Measurements from ENCODE around the gene RDH5.
A peak's percentile ranks its signal among the peaks of the same experiment; 100 is the strongest.

The RDH5 gene

DNA sequence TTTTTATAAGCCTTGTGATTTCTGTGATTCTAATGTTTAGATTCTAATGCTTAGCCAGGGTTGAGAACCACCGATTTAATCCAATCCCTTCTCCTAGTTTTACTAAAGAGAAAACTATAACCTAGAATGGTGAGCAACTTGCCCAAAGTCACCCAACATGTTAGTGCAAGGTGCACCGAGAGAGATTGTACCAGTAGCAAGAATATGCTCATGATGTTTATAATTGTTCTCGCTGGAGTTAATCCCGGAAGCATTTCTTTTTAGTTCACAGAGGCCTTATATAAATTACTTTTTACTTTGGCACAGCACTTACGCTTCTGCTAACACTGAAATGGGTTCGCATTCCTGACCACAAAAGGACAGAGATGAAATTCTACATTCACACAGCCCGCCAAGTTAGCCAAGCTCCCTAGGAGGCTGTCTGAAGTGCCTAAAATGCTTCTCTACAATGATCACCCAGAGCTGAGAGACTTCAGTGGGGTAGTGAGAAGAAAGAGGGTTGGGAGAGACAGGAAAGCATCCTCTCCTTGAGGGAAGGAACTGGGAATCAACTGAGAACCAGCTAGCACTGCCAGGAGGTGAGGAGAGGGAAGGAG is 4.9 kb upstream of the RDH5 start:
- no peak for DNase-seq

DNA sequence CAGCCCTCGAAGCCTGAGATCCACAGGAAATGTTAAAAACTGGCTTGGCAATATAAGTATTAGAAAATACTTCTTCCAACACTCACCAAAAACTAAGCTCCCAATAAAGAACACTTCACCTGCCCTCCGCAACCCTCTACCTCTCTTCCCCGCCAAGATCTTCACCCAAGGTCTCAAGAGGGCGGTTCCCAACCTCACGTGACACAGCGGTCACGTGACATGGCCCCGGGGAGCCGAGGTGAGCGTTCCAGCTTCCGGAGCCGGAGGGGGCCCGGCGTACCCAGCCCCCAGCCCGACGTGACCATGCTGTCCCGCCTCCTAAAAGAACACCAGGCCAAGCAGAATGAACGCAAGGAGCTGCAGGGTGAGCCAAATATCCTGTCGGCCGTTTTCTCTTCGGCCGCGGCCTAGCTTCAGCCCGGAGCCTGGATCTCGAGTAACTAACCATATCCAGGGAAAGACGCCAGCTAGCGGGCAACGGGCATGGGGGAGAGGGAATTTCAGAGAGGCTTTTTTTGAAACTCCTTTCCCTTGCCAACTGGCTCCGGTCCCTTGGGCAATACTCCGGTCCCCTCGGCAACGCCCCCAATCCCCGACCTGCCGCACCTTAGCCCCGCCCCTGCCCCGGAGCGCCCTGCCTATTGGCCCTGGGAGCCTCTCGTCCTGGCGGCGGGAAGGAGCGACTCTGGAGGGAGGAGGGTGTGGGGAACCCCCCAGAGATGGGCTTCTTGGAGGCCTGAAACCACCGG is 4.2 kb upstream of the RDH5 start, which contains the start of gene BLOC1S1:
BLOC1S1 (plus strand) TSS at position 214 of the 749 bp plus-strand sequence; CDS start at position 220, 6 bp downstream.
- peak; percentile 94 to 97 for DNase-seq

DNA sequence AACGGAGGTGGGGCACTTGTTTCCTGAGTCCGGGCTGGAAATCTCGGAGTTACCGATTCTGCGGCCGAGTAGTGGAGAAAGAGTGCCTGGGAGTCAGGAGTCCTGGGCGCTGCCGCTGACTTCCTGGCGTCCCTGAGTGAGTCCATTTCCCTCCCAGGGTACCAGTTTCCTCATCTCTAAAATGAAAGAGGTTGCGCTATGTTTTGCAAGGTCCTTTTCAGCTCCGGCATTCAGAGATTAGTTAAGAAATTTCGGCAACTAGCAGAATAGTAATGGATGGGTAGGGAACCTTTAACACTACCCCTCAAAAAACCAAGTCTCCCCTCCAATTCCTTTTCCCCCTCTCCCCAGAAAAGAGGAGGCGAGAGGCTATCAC is 3.6 kb upstream of the RDH5 start:
- no peak for DNase-seq

DNA sequence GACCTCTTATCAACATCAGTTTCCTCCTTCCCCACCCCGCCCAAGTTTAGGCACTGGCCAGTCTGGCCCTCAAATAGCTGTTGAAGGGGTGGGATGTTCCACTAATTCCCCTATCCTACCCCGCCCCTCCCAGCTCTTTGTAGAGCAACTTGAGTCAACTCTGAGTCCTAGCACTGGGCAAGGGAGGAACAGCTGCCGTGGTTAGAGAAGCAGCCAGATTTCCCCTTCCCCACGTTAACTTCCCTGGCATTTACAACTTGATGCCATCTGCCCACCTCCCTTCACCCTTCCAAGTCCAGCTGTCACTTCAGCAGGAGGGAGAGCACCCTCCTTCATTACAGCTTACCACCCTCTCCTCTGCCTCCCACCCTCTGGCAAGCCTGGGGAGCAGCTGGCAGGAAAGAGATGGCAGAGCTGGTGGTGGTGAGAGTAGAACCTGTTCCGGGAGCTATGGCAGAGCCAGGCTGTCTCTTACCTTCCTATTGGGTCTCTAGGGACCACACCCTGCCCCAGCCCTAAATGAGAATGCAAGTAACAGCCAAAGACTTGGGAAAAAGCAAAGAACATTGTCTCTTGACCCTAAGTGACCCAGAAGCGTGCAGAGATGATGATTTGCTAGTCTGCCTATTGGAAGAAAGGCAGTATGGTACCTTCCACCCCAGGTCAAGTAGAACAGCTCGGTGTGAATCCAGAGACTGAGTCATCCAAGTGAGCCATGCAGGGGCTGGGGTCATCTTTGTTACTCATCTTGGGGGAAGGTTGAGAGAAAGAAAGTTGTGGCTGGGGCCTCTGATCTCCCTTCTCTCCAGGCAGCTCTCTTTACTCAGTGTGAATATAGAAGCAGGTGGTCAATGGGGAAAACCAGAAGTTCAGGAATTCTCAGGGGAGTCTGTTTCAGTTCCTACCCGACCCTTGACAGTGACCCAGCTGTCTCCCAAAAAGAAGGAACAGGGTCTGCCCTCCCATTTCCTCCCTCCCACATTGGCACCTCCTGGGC is 2.9 kb upstream of the RDH5 start:
- no peak for DNase-seq

DNA sequence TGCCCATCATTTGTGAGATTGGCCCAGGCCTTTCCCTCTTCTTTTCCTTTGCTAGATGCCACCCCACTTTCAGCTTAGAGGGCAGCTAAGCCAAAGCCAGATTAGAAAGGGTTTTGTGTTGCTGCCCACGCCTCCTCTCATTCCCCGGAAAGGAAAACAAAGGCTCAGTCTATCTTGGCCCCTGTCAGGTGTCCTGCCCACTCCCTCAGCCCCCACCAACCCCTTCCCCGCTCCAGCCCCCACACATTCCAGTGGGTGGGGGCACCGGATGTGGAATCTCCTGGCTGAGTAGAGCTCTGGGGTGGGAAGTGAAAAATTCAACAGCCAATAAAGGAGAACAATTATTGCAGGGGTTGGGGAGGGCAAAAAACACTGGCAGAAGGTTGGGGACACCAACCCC is 2.2 kb upstream of the RDH5 start:
- no peak for DNase-seq

DNA sequence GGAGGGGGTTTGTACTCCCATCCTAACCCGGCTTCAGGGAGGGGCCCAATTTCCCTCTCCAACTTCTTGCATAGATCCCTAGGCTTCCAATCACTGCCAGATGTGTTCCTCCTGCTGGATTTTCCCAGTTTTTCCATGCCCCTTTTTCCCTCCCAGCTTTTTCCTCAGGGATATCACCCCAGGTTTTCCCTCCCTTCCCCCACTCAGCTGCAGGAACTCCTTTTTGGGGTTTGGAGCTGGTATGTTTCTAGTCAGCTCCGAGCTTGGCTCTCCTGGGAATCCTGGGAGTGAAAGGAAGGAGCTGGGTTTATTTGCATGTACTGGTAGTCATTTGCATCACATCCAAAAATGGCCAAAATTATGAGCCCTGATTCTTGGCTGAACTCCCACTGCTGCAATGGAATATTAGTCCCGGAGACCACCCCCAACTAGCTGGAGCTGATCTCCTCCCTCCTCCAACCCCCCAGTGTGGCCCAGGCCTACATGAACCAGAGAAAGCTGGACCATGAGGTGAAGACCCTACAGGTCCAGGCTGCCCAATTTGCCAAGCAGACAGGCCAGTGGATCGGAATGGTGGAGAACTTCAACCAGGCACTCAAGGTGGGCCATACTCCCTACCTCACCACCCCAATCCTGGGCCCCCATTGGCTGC is 1.4 kb upstream of the RDH5 start:
- no peak for DNase-seq

DNA sequence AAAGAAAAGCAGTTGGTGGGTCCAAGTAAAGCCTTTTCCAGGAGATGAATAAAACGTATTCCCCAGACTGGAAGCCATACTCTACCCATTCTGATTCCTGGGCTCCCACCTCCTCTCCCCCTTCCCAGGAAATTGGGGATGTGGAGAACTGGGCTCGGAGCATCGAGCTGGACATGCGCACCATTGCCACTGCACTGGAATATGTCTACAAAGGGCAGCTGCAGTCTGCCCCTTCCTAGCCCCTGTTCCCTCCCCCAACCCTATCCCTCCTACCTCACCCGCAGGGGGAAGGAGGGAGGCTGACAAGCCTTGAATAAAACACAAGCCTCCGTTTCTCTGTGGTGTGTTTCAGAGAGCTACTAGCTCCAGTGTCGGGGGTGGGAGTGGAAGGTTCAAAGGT is 822 bp upstream of the RDH5 start:
- DNase-seq = no peak

DNA sequence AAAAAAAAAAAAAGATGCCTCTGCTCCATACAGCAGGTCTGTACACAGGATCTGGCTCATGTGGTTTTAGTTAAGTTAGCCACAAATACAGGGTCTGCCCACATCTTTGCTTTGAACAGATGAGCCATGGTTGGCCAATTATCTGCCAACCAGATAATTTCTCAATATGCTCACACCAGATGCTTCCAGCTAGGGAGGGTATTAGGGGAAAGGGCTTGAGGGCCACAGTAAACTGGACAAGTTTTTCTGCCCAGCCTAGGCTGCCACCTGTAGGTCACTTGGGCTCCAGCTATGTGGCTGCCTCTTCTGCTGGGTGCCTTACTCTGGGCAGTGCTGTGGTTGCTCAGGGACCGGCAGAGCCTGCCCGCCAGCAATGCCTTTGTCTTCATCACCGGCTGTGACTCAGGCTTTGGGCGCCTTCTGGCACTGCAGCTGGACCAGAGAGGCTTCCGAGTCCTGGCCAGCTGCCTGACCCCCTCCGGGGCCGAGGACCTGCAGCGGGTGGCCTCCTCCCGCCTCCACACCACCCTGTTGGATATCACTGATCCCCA is 776 bp downstream of the RDH5 start:
- DNase-seq = no peak

DNA sequence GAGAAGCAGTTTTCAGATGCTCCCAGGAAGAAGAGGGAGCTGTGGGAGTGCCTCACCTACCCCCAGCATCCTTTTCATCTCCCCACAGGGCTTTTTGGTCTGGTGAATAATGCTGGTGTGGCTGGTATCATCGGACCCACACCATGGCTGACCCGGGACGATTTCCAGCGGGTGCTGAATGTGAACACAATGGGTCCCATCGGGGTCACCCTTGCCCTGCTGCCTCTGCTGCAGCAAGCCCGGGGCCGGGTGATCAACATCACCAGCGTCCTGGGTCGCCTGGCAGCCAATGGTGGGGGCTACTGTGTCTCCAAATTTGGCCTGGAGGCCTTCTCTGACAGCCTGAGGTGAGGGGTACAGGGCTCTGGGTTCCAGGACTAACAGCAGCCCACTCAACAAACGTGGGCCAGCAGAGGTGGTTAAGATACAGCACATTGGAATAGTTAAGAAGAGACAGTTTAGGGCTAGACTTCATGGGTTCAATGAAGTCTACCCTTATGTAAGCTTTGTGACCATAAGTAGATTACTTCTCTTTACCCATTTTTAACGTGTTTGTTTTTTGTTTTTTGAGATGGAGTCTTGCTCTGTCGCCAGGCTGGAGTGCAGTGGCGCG is 1.5 kb downstream of the RDH5 start:
- no peak for DNase-seq

DNA sequence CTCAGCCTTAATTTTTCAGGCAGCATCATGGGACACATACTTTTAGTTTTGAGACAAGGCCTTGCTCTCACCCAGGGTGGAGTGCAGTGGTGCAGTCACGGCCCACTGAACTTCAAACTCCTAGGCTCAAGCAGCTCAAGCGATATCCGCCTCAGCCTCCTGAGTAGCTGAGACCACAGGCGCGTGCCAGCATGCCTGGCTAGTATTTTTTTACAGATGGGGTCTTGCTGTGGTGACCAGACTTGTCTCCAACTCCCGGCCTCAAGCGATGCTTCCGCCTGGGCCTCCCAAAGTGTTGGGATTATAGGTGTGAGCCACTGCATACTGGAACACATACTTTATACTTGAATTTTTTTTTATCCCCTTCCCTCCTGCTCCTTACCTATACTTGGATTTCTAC is 2.8 kb downstream of the RDH5 start:
- no peak for DNase-seq

DNA sequence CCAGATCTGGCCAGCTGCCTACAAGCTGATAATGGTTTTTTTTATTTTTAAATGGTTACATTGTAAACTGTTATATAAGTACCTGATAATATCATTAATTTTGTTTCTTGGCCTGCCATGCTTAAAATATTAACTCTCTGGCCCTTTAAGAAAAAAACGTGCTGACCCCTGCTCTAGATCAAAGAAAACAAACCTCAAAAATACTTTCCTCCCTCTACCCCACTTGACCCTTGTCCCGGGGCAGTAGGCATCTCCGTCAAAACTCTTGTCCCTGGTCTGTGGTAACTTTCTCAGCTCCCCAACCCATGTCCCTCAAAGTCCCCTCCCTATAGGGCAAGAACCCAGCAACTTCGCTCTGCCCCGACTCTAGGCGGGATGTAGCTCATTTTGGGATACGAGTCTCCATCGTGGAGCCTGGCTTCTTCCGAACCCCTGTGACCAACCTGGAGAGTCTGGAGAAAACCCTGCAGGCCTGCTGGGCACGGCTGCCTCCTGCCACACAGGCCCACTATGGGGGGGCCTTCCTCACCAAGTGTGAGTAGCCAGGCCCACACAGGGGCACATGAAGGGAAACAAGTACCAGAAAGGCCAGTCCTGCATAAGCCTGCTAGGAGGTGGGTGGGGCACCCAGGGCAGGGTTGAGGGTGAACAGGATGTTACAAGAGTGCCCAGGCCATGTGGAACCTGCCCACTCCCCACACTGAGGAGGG is 3.5 kb downstream of the RDH5 start:
- no peak for DNase-seq

DNA sequence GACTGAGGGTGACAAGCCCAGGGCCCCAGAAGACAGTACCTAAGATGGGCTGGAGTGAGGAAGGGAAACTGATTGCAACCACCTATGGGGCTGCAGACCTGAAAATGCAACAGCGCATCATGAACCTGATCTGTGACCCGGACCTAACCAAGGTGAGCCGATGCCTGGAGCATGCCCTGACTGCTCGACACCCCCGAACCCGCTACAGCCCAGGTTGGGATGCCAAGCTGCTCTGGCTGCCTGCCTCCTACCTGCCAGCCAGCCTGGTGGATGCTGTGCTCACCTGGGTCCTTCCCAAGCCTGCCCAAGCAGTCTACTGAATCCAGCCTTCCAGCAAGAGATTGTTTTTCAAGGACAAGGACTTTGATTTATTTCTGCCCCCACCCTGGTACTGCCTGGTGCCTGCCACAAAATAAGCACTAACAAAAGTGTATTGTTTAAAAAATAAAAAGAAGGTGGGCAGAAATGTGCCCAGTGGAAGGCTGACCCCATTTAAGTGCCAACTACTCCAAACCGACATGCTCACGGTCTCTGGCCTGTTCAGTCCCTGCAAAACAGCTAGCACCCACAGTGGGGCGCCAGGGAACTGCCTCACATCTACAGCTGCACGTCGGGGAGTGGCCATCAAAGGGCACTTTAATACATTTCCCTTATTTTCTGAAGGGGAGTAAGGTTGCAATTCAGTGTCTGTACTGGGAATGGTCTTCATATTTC is 4.2 kb downstream of the RDH5 start:
- peak; percentile 52 to 58 for DNase-seq

DNA sequence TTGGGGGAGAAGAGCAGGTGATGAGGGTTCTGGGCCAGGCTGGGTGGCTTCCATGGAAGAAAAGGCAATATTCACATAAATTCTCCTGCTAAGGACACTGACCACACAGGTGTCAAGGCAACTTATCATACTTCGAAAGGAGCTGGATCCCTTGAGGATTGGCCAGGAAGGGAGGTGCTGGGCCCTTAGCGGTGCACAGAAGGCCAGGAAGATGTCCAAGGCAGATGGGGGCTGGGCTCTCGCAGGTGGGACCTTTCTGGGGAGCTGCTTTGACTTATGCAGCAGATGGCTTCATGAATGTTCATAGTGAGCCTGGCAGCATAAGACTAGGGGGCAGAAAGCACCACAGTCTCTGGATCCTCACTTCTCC is 4.7 kb downstream of the RDH5 start:
- DNase-seq = no peak

DNA sequence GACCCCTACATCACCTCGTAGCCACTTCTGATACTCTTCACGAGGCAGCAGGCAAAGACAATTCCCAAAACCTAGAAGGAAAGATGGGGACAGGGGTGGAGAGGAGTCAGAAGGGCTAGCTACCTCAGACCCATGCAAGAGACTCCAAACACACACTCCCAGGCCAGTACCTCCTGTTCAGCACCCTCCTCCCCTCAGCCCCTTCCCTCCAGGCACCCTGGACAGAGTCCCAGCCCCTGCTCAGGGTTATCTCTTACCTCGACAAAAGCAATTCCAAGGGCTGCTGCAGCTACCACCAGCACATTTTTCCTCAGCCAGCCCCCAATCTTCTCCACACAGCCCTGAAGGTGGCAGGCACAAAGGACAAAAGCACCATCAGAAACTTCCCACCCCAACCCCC is 5.4 kb downstream of the RDH5 start:
- DNase-seq = no peak

DNA sequence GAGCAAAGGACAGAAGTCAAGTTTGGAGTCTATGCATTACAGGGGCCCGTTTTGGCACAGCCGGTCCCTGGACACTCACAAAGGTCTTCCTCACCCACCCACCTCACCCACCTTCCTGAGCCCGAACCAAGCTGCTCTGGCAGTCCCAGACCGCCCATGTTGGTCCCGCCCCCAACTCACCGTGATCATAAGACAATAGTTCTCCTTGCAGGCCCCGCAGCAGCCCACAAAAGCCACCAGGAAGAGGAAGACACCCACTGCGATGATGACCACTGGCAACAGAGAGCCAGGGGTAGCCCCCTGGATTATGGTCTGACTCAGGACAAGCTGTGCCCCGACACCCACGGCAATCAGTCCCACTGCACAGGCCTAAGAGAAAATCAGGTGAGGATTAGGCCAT is 6.8 kb downstream of the RDH5 start:
- no peak for DNase-seq

DNA sequence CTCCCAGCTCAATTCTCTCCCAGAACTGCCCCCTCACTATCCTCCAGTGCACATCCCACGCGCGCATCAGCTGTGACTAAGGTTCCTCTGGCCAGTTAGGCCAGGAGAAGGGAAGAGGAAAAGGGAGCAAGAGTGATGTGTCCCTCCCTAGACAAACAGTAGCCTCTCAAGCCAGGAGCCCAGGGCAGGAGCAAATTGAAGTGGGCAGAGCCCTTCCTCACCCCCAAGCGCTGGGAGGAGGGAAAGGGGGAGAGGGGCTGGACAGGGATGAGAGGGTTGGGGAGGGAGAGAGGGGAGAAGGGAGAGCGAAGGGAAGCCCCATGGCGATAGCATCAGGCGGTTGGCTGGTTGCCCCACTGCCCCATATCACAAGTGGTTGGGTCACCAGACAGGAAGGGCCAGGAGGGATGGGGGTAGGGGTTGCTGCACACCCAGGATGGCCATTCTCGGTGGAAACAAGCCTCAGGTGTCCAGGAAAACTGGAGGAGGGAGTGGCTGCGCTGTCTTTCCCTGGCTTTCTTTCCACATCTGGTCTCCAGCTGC is 7.5 kb downstream of the RDH5 start:
- DNase-seq = no peak

DNA sequence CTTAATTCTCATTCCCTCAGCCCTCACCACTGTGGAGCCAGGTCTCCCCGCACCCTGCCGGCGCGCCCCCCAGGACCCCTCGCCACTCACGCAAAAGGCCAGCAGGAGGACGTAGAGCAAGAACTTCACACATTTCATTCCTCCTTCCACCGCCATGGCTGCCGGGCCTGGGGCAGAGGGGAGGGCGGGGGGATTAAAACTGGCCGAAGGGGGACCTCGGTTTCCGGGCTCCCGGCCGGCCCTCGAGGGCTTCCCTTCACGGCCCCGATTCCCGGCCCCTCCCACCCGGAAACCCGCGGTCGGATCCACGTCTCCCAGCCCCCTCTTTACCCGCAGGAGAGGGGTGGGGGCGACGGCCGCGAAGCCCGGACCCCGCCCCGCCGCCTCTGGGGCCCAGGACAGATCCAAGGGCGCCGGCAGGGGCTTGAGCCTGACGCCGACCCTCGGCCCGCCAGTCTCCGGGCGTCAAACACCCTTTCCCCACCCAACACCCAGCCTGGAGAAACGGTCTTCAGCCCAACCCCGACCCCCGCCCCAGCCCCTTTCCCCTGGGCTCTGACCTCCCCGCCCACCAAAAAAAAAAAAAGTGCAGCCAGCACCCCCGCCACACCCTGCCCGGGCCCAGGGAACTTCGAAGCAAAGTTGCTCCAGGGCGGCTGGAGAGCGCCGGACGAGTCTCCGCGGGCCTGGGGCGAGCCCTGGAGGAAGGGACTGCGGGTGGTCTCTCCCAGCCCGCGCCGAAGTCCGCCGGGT is 8.2 kb downstream of the RDH5 start:
- no peak for DNase-seq

DNA sequence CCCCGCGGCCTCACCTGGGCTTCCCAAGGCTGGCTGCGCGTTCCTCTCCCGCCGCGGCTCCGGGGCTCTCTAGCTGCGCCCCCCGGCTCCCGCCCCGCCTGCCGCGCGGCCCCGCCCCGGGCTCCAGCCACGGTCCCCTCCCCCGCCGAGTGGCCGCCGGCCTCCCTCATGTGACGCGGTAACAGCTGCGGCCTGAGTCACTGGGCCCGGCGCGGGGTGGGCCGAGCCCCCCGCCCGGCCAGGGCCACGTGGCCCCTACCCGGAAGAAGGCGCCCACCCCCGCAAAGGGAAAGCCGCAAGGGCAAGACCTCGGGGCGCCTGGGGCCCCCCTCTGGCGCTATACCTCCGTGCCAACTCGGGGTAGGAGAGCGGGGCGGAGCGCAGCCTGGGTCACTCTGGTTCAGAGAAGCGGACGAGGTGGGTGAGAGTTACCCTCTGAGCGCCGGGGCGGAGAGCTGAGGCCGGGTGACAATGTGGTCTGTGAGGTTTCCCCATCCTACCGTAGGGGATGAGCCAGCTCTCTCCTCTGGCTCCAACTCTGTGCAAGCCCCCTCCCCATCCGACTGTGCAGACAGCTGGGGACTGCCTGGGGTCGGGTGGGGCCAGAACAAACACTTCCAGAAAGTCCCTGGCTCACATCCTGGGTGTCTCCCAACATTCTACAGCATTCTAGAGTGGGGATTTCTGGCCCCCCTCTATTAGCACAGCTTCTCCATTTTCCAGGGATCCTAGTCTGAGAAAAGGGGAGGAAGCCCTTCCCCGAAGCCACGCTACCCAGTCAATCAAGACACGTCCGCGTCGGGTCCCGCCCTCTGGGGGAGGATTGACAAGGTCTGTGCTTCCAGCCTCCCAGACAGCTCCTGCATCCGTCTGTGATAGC is 9.0 kb downstream of the RDH5 start, which contains the start of gene CD63:
CD63 (minus strand) TSS at position 71 of the 880 bp plus-strand sequence. CDS start 668 bp downstream, outside the sequence.
- peak; percentile 65 to 72 for DNase-seq

Data from stimulated activated CD4-positive, alpha-beta T cell treated with anti-CD3 and anti-CD28 coated beads, Interleukin-2, amount 100 ng/mL, for 48 hours (primary cell).